Panc1 (cell line): Measurements from ENCODE around the gene RAB10. TPM values are rescaled to one million over a fixed set of nuclear protein-coding genes. Genes with fewer than 3 reads are reported as not detected.
A peak's percentile ranks its signal among the peaks of the same experiment; 100 is the strongest.

Source experiments
- ATAC-seq: fragments of 200-7000 bp; cut with Tn5 transposase; 2 replicates; pipeline ENCODE4 v1.9.1; 2020; ENCODE audit warnings: mild to moderate bottlenecking, moderate library complexity
- BruUV-seq: library from RNA; stranded (reverse); fragments of 400-500 nt; replicated peaks from 2 replicates; lab custom pipeline; 2021; lab: Mats Ljungman, UMichigan
- CTCF ChIA-PET: fragments of 300-600 bp; sonication (Branson Sonifier 250); formaldehyde crosslinking; loops from one replicate; lab custom pipeline; 2022; ENCODE audit warnings: antibody characterized with exemption; lab: Charles Lee
- POLR2A ChIA-PET: fragments of 300-600 bp; sonication (Branson Sonifier 250); formaldehyde crosslinking; loops from one replicate; lab custom pipeline; 2022; ENCODE audit warnings: antibody characterized with exemption; lab: Charles Lee
- DNase-seq: peaks from one replicate; pipeline ENCODE4 v3.0.0-alpha.2; 2010; ENCODE audit warnings: low read depth, low spot score
- H3K27ac ChIP-seq: 2 replicates; pipeline ENCODE4 v1.5.1; 2011; ENCODE audit warnings: mild to moderate bottlenecking, low read length, inconsistent platforms
- H3K27me3 ChIP-seq: fragments of 200-500 bp; sonication (Bioruptor generic); 2 replicates; pipeline ENCODE4 v1.6.0; 2014; ENCODE audit warnings: low read length, inconsistent platforms; ENCODE audit not compliant: control insufficient read depth, insufficient read depth
- H3K36me3 ChIP-seq: fragments of 200-500 bp; sonication (Bioruptor generic); 2 replicates; pipeline ENCODE4 v1.5.1; 2014; ENCODE audit warnings: inconsistent platforms, mild to moderate bottlenecking, low read length, moderate library complexity; ENCODE audit not compliant: control insufficient read depth, insufficient read depth
- H3K4me1 ChIP-seq: 2 replicates; pipeline ENCODE4 v1.5.1; 2011; ENCODE audit warnings: inconsistent platforms, mild to moderate bottlenecking, low read length, moderate library complexity; ENCODE audit not compliant: control insufficient read depth, insufficient read depth
- H3K4me3 ChIP-seq, 2 experiments: 2 replicates each; pipeline ENCODE4 v1.5.1; 2011 to 2012; ENCODE audit warnings: low read depth in 2 of 2, low read length in 2 of 2, mild to moderate bottlenecking in 2 of 2, inconsistent platforms in 1 of 2, moderate library complexity in 1 of 2
- H3K9me3 ChIP-seq: fragments of 200-500 bp; sonication (Bioruptor generic); 2 replicates; pipeline ENCODE4 v1.5.1; 2014; ENCODE audit warnings: low read depth, mild to moderate bottlenecking, inconsistent platforms, low read length, moderate library complexity; ENCODE audit not compliant: control insufficient read depth, insufficient read depth
- POLR2AphosphoS5 ChIP-seq: IDR thresholded peaks from 2 replicates; pipeline ENCODE4 v1.6.1; 2012; ENCODE audit warnings: mild to moderate bottlenecking, low read depth, low read length, moderate library complexity
- SIN3A ChIP-seq: IDR thresholded peaks from 2 replicates; pipeline ENCODE4 v1.6.1; 2012; ENCODE audit warnings: low read depth, mild to moderate bottlenecking, low read length, moderate library complexity, borderline replicate concordance; ENCODE audit not compliant: insufficient read depth
- TCF7L2 ChIP-seq: IDR thresholded peaks from 2 replicates; pipeline ENCODE4 v1.6.1; 2011; ENCODE audit warnings: mild to moderate bottlenecking, low read depth, low read length, inconsistent platforms
- in situ Hi-C: cut with HindIII; loops from 2 replicates; pipeline ENCODE4 v1.10.0; 2016; ENCODE audit warnings: low sequenced_read_pairs, low pct_unique_long_range_greater_than_20kb
- intact Hi-C: fragments of 100-400 bp; cut with micrococcal nuclease; formaldehyde crosslinking; loops from one replicate; pipeline ENCODE4 v1.10.0; 2022; ENCODE audit not compliant: unreplicated experiment
- total RNA-seq: library from RNA; stranded (reverse); gene quantifications from one replicate; pipeline ENCODE4 v1.2.1, GENCODE V29; 2021; ENCODE audit not compliant: unreplicated experiment
- TF ChIP-seq, protein P1 (sequence below): fragments of 450-650 bp; IDR thresholded peaks from 2 replicates; pipeline ENCODE4 v1.5.1; 2017; ENCODE audit warnings: mild to moderate bottlenecking
- TF ChIP-seq, protein P2 (sequence below), 2 experiments: IDR thresholded peaks; 2 replicates each; pipeline ENCODE4 v1.6.1; 2011 to 2012; ENCODE audit warnings: low read depth in 2 of 2, control low read depth in 1 of 2, low read length in 1 of 2, mild to moderate bottlenecking in 1 of 2, moderate library complexity in 1 of 2; ENCODE audit not compliant: insufficient read depth in 1 of 2

RAB10 gene
- total RNA-seq, 1 experiment from 2014 or later = 208 TPM

DNA sequence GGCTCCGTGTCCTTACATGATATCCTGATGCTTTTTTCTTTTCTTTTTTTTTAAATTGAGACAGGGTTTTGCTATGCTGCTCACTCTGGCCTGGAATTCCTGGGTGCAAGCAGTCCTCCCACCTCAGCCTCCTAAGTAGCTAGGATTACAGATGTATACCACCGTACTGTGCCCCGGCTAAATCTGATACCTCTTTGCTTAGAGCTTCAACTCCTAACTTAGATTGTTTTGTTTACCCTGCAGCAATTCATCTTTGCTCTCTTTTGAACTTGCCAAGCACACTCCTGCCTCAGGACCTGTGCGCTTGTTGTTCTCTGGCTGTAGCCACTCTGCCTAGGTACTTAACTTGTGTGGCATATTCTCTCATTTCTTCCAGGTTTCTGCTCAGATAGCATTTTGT is 24.5 kb downstream of the RAB10 start:
- H3K4me3 ChIP-seq = no peak overlapping the region
- ChIA-PET CTCF (no interaction called here), POLR2A (no interaction called here)
- no peaks in the 10 kb centered on the region for H3K9me3 ChIP-seq
- 0 out of 2 replicates have a peak, but pooled peaks have one; percentile 18 for ATAC-seq
- no peak for DNase-seq
- in situ Hi-C loops (no loop called here), intact Hi-C loops (no loop called here)
- H3K4me1 ChIP-seq = peaks cover 17% of the 10 kb centered on the region
- no peaks in the 10 kb centered on the region for H3K27me3 ChIP-seq
- BruUV-seq = no TSS peak
- no peaks in the 10 kb centered on the region for H3K36me3 ChIP-seq
- no peak overlapping the region for H3K27ac ChIP-seq
- TF ChIP-seq TCF7L2 = no peak
- TF ChIP-seq POLR2AphosphoS5 = no peak
- no peak for TF ChIP-seq SIN3A
- TF ChIP-seq, protein P1, sequence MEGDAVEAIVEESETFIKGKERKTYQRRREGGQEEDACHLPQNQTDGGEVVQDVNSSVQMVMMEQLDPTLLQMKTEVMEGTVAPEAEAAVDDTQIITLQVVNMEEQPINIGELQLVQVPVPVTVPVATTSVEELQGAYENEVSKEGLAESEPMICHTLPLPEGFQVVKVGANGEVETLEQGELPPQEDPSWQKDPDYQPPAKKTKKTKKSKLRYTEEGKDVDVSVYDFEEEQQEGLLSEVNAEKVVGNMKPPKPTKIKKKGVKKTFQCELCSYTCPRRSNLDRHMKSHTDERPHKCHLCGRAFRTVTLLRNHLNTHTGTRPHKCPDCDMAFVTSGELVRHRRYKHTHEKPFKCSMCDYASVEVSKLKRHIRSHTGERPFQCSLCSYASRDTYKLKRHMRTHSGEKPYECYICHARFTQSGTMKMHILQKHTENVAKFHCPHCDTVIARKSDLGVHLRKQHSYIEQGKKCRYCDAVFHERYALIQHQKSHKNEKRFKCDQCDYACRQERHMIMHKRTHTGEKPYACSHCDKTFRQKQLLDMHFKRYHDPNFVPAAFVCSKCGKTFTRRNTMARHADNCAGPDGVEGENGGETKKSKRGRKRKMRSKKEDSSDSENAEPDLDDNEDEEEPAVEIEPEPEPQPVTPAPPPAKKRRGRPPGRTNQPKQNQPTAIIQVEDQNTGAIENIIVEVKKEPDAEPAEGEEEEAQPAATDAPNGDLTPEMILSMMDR = no peak
- TF ChIP-seq, protein P2, sequence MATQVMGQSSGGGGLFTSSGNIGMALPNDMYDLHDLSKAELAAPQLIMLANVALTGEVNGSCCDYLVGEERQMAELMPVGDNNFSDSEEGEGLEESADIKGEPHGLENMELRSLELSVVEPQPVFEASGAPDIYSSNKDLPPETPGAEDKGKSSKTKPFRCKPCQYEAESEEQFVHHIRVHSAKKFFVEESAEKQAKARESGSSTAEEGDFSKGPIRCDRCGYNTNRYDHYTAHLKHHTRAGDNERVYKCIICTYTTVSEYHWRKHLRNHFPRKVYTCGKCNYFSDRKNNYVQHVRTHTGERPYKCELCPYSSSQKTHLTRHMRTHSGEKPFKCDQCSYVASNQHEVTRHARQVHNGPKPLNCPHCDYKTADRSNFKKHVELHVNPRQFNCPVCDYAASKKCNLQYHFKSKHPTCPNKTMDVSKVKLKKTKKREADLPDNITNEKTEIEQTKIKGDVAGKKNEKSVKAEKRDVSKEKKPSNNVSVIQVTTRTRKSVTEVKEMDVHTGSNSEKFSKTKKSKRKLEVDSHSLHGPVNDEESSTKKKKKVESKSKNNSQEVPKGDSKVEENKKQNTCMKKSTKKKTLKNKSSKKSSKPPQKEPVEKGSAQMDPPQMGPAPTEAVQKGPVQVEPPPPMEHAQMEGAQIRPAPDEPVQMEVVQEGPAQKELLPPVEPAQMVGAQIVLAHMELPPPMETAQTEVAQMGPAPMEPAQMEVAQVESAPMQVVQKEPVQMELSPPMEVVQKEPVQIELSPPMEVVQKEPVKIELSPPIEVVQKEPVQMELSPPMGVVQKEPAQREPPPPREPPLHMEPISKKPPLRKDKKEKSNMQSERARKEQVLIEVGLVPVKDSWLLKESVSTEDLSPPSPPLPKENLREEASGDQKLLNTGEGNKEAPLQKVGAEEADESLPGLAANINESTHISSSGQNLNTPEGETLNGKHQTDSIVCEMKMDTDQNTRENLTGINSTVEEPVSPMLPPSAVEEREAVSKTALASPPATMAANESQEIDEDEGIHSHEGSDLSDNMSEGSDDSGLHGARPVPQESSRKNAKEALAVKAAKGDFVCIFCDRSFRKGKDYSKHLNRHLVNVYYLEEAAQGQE (IDR thresholded peaks at IDR 0.05; ENCODE audit: insufficient read depth in 1 of 2, low read depth in 2 of 2, low read length in 1 of 2) = no peak

DNA sequence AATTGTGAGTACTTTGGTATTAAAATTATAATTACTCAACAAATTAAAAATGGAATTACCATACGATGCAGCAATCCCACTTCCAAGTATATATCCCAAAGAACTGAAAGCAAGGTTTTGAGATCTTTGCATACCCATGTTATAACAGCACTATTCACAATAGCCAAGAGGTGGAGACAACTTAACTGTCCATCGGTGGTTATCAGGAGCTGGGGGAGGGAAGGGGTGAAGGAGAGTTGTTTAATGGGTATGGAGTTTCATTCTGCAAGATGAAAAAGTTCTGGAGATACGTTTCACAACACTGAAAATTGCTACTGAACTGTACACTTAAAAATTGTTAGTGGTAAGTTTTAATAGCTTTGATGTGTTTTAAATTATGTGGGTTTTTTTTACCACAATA is 25.7 kb downstream of the RAB10 start:
- TF ChIP-seq TCF7L2 (no peak), SIN3A (no peak), POLR2AphosphoS5 (no peak)
- TF ChIP-seq, protein P1 = no peak
- TF ChIP-seq, protein P2 (IDR thresholded peaks at IDR 0.05; ENCODE audit: insufficient read depth in 1 of 2, low read depth in 2 of 2, low read length in 1 of 2) = no peak
- in situ Hi-C loops = no loop called here
- no TSS peak for BruUV-seq
- no peak overlapping the region for H3K4me3 ChIP-seq
- H3K27me3 ChIP-seq = no peaks in the 10 kb centered on the region
- no peaks in the 10 kb centered on the region for H3K9me3 ChIP-seq
- POLR2A ChIA-PET = interaction anchor here (0.6 kb wide), 2 partner anchors 30 to 81 kb away, joined by 3 to 4 read pairs; no protein-coding TSS in a partner anchor
- ATAC-seq = no peak
- H3K27ac ChIP-seq = no peak overlapping the region
- peaks cover 17% of the 10 kb centered on the region for H3K4me1 ChIP-seq
- intact Hi-C loops = no loop called here
- CTCF ChIA-PET = interaction anchor here (0.9 kb wide), 1 partner anchor 68 kb away, joined by 4 read pairs; no protein-coding TSS in a partner anchor
- no peak for DNase-seq
- no peaks in the 10 kb centered on the region for H3K36me3 ChIP-seq
